Cardiac muscle cell (in vitro differentiated cells and primary cell): ENCODE data around the gene TEDC1. TPM values are rescaled to one million over a fixed set of nuclear protein-coding genes. Genes with fewer than 3 reads are reported as not detected.

Experiments
- DNase-seq, 2 donors: peaks; one replicate each; pipeline versions ENCODE4 v3.0.0 to v3.0.0-alpha.2; 2010 to 2017; ENCODE audit warnings: low read depth in 1 of 2, low spot score in 1 of 2
- H3K27ac ChIP-seq: fragments of 200-600 bp; sonication (generic); 2 replicates; pipeline ENCODE4 v1.5.1; 2016
- H3K27me3 ChIP-seq: fragments of 200-600 bp; sonication (generic); 2 replicates; pipeline ENCODE4 v1.6.0; 2016; ENCODE audit warnings: control low read depth
- H3K36me3 ChIP-seq: fragments of 200-600 bp; sonication (generic); 2 replicates; pipeline ENCODE4 v1.5.1; 2016; ENCODE audit warnings: control low read depth
- H3K4me1 ChIP-seq: fragments of 200-600 bp; sonication (generic); 2 replicates; pipeline ENCODE4 v1.8.1; 2017; ENCODE audit warnings: low read depth, mild to moderate bottlenecking, mixed run types
- H3K4me3 ChIP-seq: fragments of 200-600 bp; sonication (generic); 2 replicates; pipeline ENCODE4 v1.5.1; 2016; ENCODE audit warnings: mild to moderate bottlenecking
- H3K9me3 ChIP-seq: fragments of 200-600 bp; sonication (generic); 2 replicates; pipeline ENCODE4 v1.5.1; 2017; ENCODE audit warnings: low read depth, mild to moderate bottlenecking, control low read depth
- polyA plus RNA-seq: library from polyadenylated mRNA; unstranded; fragments of >200 nt; fragmentation: Nextera tagmentation; extraction: Ambion mirVana; gene quantifications from 2 replicates; pipeline ENCODE4 v1.2.1, GENCODE V29; 2016
- total RNA-seq: library from RNA; depleted of rRNA; stranded (reverse); fragments of >200 nt; gene quantifications from 2 replicates; pipeline ENCODE4 v1.2.3, GENCODE V29; 2016
- TF ChIP-seq, protein P1 (sequence below): IDR thresholded peaks from 2 replicates; pipeline ENCODE4 v1.5.1; 2012; ENCODE audit warnings: low read depth, mild to moderate bottlenecking, low read length

TEDC1 gene
- total and polyA plus RNA-seq, 2 experiments from 2014 or later = 27.4 to 33.0 TPM

DNA sequence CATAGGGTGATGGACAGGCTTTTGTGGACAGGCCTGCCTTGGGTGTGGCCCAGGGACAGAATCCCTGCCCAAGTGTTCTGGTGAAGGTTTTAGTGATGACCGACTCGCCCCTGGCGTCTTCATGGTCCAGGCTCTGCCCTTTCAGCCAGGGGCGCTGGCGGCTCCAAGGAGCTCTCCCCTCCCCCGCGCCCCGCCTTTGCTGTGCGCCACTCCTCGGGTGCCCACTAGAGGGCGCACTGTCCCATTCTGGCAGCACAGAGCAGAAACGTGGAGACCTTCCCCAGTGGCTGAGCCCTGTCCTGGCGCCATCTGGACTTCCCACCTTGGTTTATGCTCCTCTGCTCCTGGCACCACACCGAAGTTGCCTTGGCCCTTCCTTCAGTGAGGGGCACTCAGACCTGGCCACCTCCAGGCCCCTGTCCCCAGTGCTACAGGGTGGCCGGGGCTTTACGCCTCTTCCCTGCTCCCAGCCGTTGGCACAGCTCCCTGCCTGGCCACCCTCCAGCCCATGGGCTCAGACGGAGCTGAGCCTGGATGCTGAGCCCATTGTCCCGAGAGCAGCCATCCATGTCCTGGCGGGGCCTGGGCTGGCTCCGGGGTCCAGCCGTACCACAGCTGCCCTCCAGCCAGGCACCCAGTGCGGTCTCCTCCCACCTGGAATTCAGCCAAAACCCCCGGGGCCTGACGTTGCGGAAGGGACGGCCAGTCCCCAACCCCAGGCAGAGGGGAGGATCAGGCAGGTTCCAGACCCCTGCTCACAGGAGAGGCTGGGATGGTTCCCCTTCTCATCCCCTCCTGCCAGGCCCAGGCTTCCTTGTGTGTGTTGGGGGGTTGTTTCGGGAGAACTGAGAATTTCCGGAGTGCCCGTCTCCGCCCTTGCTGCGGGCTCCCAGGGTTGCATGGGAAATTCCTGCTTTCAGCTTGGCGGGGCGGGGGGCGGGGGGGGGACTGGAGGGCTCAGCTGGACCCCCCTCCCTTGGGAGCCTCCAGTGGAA lies 9.9 kb upstream of the TEDC1 start:
- TF ChIP-seq, protein P1, sequence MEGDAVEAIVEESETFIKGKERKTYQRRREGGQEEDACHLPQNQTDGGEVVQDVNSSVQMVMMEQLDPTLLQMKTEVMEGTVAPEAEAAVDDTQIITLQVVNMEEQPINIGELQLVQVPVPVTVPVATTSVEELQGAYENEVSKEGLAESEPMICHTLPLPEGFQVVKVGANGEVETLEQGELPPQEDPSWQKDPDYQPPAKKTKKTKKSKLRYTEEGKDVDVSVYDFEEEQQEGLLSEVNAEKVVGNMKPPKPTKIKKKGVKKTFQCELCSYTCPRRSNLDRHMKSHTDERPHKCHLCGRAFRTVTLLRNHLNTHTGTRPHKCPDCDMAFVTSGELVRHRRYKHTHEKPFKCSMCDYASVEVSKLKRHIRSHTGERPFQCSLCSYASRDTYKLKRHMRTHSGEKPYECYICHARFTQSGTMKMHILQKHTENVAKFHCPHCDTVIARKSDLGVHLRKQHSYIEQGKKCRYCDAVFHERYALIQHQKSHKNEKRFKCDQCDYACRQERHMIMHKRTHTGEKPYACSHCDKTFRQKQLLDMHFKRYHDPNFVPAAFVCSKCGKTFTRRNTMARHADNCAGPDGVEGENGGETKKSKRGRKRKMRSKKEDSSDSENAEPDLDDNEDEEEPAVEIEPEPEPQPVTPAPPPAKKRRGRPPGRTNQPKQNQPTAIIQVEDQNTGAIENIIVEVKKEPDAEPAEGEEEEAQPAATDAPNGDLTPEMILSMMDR = peak; percentile 99
- Histone ChIP-seq H3K4me1 (peaks cover 75% of the 10 kb centered on the region), H3K4me3 (no peak overlapping the region), H3K27me3 (peaks cover 14% of the 10 kb centered on the region), H3K9me3 (no peaks in the 10 kb centered on the region), H3K36me3 (peaks cover 8% of the 10 kb centered on the region), H3K27ac (peak overlapping the region; percentile 71)
- peak; percentile 93 for DNase-seq

DNA sequence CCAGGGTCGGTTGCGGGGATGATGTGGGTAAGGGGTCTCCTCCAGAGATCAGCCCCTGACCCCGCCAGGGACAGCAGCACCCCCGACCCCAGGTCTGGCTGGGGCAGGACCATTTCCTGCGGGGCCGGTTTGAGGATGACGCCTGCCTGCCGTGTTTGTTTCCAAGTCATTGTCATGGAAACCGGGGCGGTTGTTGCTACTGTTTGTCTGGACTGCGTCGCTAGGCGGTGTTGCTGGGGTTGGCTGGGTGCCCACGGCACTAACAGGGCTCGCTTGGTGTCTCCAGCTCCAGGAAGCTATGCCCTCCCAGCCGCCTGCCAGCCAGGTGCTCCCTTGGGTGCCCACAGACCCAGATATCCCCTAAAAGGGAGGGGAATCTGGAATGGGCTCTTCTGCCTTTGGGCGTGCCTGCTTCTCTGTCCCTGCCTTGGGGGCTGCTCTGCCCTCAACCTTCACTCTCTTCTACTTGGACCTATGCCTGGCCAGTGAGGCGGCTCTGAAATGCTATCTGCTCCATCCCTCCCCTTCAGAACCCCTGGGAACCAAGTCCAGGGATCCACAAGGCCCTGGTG lies 9.1 kb upstream of the TEDC1 start:
- no peaks in the 10 kb centered on the region for H3K9me3 ChIP-seq
- H3K4me1 ChIP-seq = peaks cover 69% of the 10 kb centered on the region
- peaks cover 8% of the 10 kb centered on the region for H3K36me3 ChIP-seq
- peak in 1 of 2 donors; percentile 98 for DNase-seq
- H3K4me3 ChIP-seq = no peak overlapping the region
- TF ChIP-seq, protein P1 = peak; percentile 37
- H3K27me3 ChIP-seq = peaks cover 14% of the 10 kb centered on the region
- H3K27ac ChIP-seq = peak overlapping the region; percentile 28

DNA sequence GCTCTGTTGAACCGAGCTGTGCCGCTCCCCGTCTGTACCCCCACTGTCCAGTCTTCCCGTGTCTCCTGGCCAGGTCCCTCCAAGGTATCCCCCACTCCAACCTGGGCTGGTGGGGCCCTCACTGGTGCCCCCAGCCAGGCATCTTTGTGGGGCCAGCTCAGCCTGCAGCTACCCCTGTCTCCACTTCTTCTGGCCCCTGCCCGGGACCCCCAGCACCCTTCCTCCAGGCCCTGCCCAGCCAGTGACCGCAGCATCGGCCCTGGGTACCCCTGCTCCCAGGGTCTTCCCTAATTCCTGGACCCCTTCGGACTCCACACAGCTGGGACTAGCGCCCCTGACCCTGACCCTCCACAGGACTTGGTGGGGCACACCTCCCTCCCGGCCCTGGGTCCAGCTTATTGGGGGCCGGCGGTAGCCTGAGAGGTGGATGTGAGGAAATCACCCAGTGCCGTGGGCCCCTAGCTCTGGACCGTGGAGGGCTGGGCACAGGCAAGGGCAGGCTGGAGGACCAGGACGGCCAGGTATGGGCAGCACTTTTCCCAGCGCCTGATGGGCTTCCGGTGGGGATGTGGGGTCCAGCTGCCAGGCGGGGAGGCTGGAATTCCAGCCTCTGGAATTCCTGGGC lies 8.4 kb upstream of the TEDC1 start:
- Histone ChIP-seq H3K4me3 (no peak overlapping the region), H3K27me3 (peaks cover 14% of the 10 kb centered on the region), H3K9me3 (no peaks in the 10 kb centered on the region), H3K4me1 (peaks cover 66% of the 10 kb centered on the region), H3K36me3 (peaks cover 8% of the 10 kb centered on the region), H3K27ac (peak overlapping the region; percentile 63)
- no peak for DNase-seq
- TF ChIP-seq, protein P1 = no peak

DNA sequence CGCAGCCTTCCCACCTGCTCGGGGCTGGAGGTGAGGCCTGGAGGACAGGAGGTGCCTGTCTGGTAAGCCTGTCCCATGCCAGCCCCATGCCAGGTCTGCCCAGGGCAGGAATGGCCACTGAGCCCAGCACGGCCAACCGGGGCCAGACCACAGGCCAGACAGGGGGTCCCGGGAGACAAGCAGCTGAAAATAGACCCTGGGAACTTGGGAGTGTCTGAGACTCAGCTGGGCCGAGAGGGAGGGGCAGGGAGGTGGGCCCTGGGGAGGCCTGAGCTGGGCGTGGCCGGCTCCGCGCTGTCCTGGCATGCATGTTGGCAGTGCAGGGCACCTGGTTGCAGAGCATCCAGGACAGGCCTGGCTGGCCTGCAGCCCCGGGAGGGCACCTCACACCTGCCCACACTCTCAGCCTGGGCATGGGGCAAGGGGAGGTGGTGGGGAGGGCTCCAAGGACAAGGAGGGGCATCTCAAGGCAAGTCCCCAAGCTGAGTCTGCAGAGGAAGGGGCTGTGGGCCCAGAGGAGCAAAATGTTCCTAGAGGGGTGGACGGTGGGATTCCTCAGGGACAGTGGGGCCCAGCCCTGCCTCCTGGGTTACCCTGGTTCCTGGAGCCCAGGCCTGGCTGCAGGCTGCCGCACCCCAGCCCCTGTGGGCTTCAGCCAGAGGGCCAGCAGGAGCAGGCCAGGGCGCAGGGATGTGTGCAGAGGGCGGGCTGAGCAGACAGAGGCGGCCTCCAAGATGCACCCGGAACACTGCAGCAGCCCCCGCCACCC lies 7.6 kb upstream of the TEDC1 start:
- Histone ChIP-seq H3K27ac (peak overlapping the region; percentile 63), H3K27me3 (peaks cover 10% of the 10 kb centered on the region), H3K4me3 (no peak overlapping the region), H3K9me3 (no peaks in the 10 kb centered on the region), H3K4me1 (peaks cover 61% of the 10 kb centered on the region), H3K36me3 (peaks cover 8% of the 10 kb centered on the region)
- DNase-seq = no peak
- TF ChIP-seq, protein P1 = no peak
